HG03039 (cell line): Measurements from ENCODE around the gene UGT1A10.

Source experiments
- ATAC-seq: cut with Tn5 transposase; IDR thresholded peaks from one replicate; pipeline ENCODE4 v1.9.1; 2021; ENCODE audit warnings: mild to moderate bottlenecking, moderate library complexity; ENCODE audit not compliant: unreplicated experiment

Gene UGT1A10

DNA sequence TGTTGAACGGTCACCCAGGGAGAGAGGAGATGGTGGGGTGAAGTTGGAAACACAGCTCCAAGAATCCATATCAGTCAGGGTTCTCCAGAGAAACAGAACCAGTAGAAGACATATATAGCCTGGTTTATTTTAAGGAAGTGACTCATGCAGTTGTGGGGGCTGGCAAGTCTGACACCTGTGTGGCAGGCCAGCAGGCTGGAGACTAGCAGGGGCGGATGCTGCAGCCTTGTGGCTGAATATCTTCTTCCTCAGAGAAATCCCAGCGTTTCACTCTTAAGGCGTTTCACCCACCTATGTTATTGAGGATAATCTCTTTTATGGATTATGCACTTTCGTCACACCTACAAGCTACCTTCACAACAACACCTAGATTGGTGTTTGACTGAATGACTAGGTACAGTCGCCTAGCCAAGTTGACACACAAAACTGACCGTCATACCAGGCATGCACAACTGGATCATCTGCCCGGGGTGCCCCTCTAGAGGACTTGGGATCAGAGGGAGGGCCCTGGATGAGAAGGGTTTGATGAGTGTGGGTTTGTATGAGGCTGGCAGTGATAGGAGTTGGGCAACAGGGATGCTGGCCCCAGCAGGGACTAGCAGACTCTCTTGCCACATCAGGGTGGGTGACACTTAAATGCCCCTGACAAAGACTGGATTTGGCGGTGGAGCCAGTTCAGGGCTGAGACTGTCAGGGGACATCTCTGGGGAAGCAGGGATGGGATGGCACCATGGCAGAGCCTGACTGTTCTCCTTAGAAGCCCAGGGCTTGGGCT lies 165.3 kb downstream of the UGT1A10 start:
- no peak for ATAC-seq

DNA sequence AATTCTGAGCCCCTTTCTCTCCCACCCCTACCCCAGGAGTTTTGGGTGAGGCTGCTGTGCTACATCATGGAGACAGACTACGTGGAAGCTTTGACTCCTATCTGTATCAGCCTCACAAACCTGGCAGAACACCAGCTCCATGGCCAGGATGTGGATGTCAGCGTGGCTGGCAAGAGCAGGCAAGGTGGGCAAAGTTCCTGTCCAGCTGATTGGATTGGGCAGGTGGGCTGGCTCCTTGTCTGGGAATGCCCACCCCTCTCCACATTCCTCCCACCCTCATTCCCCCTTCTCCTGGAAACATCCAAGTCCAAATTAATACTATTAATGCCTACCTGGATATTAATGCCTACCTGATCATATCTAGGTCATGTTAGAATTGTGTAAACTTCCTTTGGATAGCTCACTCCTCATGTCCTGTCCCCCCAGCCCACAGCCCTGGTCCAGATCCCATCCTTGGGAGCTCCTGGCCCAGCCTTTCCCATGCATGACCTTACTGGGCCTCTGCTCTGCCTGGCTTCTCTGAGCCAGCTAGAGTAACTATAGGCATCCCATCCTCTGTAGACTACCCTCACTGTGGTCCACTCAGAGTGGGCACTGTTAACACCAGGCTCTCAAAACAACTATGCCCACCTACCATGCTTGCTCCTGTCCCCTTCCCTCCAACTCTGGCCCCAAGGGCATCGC lies 166.0 kb downstream of the UGT1A10 start:
- no peak for ATAC-seq

GRCh38 chr2:233803292-233803911 lies 167.2 kb downstream of the UGT1A10 start:
- no peak for ATAC-seq

- no peak for ATAC-seq
Measured at GRCh38 chr2:233803994-233804393, 167.7 kb downstream of the UGT1A10 start.

GRCh38 chr2:233807215-233807865 lies 171.1 kb downstream of the UGT1A10 start:
- ATAC-seq: no peak

DNA sequence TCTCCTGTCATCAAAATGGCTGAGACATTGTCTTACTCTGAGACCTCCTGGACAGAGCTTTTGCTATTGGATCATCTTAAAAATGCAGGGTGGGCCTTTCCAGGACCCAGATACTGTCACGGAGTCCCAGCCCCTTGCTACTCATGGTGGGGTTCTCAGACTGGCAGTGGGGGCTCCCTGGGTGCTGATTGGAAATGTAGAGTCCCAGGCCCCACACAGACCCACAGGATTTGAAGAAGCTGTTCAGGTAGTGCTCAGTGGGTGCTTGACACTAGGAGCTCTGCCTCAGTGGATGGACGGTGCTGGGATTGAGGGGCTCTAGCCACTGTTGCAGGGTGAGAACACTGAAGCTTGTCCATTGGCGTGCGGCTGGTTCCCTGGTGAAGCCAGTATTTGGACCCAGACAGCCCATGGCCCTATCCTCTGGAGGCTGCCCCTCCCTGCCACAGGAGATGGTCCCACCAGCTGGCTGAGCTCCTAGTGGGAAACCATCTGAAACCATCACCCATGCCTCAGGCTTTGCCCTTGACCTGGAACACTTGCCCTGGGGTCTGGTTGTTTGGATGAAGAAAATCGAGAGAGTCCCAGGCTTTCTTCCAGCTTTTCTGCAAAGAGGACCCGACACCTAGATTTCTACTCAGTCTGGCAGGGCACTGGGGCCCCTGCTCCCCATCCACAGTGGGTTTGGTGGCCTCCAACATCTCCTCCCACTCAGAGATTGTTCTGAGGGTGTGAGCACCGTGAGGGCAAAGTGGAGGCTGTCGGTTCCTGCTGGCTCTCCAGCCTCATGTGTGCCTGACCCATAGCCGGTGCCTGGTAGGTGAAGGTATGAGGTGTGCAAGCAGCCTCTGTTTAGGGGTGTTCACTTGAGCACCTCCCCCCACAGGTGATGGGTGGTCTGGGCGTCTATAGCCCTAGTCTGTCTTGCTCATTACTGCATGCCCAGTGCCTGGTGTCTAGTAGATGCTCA lies 172.0 kb downstream of the UGT1A10 start:
- no peak for ATAC-seq

DNA sequence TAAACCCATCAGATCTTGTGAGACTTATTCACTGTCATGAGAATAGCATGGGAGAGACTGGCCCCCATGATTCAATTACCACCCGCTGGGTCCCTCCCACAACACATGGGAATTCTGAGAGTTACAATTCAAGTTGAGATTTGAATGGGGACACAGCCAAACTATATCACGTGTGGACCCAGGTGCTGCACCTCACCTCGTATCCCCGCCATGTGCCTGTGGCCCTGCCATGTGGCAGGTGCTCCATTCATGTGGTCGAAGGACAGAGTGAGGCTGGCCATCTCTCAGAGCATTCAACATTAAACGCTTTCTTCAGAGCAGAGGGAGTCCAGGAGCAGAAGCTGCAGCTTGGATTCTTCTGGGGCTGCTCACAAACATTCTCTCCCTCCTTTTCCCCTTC lies 174.1 kb downstream of the UGT1A10 start:
- no peak for ATAC-seq

DNA sequence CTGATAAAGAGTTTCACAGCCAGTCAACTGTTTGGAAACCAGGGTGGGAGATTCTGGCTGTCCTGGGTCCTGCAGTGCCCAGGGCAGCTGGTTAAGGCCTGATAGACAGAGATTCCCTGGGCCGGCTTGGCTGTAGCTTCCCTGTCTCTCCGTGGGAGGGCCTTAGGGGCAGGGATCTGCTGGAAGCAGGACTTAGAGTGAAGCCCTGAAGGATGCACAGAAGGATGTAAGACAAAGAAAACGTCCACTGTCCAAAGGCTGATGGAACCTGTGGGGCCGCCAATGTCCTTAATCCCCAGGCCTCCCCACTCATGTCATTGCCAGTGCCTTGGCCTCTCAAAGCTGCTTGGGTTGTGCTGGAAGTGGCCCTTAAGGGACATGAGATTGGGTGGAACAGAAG lies 174.8 kb downstream of the UGT1A10 start:
- ATAC-seq: no peak

GRCh38 chr2:233811732-233812131 lies 175.5 kb downstream of the UGT1A10 start:
- no peak for ATAC-seq

DNA sequence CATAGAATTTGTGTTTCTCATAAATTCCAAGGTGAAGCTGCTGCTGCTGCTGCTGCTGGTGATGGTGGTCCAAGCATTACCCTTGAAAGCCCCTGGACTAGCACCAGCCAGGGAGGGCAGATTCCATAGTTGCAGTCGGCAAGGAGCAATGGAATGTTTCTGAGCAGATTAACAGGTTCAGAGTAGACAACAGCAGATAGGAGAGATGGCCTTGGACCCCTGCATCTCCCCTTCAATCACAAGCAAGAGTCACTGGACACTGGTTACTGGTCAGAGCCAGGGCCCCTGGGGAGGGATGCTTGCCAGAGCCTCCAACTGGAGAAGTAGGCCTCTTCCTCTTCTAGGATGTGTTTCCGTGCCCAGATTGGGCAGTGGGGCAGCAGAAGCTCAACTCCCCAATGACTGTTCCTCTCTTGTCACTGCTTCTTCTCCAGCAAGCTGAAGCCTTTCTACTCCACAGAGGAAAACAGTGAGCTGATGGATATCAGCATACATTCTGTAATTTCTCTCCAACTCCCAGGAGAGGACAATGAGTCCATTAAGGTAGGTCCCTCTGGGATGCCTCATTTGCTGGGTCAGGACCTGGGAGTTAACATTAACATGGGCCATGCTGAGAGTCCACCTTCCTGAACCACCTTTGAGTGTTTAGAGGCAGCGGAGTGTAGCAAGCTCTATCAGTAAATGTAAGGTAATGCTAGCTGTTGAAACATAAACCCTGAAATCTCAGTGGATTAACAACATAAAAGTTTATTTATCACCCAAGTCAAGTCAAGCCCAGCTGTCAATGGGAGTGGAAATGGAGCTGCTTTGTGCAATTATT lies 177.2 kb downstream of the UGT1A10 start:
- ATAC-seq: no peak

GRCh38 chr2:233814056-233814835 lies 178.0 kb downstream of the UGT1A10 start:
- no peak for ATAC-seq

- ATAC-seq: no peak
Measured at GRCh38 chr2:233815861-233816260, 179.6 kb downstream of the UGT1A10 start.

DNA sequence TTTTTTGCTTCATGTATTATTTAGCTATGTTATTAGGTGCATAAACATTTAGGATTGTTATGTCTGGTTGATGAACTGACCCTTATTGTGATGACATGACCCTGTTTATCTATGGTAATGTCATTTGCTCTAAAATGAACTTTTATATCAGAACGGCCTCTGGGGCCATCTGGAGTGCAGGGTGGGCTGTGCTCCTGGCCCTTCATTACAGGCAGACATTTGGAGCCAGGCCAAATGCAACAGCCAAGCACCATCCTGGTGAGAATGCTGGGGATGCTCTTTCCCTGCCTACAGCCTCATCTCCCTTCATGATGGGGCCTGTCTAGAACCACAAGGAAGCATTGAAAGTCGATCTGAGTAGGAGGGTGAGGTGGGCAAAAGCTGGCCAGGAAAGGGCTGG lies 180.1 kb downstream of the UGT1A10 start:
- no peak for ATAC-seq

- no peak for ATAC-seq
Measured at GRCh38 chr2:233816771-233817170, 180.5 kb downstream of the UGT1A10 start.

DNA sequence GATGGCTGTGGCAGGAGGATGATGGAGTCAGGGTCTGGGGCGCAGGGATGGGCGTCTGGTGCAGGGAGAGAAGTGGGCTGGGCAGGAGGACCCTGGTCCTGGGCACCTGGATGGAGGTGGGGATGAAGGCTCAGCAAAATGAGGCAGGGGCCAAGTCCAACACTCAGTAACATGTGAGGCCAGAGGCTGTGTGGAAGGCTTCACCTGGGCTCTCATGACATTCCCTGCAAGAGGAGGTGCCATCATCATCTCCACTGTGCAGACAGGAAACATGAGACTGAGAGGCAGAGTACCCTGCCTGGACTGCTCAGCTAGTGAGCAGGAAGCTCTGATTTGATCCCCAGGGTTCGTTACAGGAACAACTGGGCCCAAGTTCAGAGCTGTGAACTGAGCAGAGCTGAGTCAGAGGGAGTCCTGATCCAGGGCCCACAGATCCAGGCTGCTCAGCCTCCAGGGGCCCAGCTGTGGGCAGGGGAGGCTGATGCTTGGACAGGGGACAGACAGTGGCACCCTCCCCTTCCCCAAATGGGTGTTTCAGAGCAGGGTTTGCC lies 181.2 kb downstream of the UGT1A10 start:
- ATAC-seq: no peak

- ATAC-seq: no peak
Measured at GRCh38 chr2:233817995-233818638, 181.9 kb downstream of the UGT1A10 start.

GRCh38 chr2:233818639-233819621 lies 182.7 kb downstream of the UGT1A10 start:
- no peak for ATAC-seq
